Mesenchymal stem cell (in vitro differentiated cells and primary cell): ENCODE data around the gene ST8SIA5.

Experiments
- DNase-seq: peaks from one replicate; pipeline ENCODE4 v3.0.0-alpha.2; 2013
- H2AFZ ChIP-seq: one replicate; pipeline ENCODE4 v1.6.1; 2013; ENCODE audit warnings: low read depth, mild to moderate bottlenecking, control low read depth, inconsistent platforms, low read length, moderate library complexity
- H2AK5ac ChIP-seq: 2 replicates; pipeline ENCODE4 v1.6.1; 2013; ENCODE audit warnings: low read length, moderate library complexity, mild to moderate bottlenecking, inconsistent platforms; ENCODE audit not compliant: severe bottlenecking
- H2BK120ac ChIP-seq: one replicate; pipeline ENCODE4 v1.6.1; 2013; ENCODE audit warnings: low read depth, mild to moderate bottlenecking, inconsistent platforms, low read length, moderate library complexity
- H2BK12ac ChIP-seq, 2 experiments: one replicate each; pipeline ENCODE4 v1.6.1; 2013; ENCODE audit warnings: inconsistent platforms in 2 of 2, low read length in 2 of 2, mild to moderate bottlenecking in 2 of 2, moderate library complexity in 2 of 2, control low read depth in 1 of 2
- H2BK15ac ChIP-seq: one replicate; pipeline ENCODE4 v1.6.1; 2013; ENCODE audit warnings: mild to moderate bottlenecking, low read depth, inconsistent platforms; ENCODE audit not compliant: poor library complexity, severe bottlenecking
- H2BK5ac ChIP-seq: 2 replicates; pipeline ENCODE4 v1.6.1; 2013; ENCODE audit warnings: low read depth, mild to moderate bottlenecking, low read length, control low read depth, inconsistent platforms; ENCODE audit not compliant: poor library complexity, severe bottlenecking
- H3K14ac ChIP-seq, 2 experiments: one replicate each; pipeline ENCODE4 v1.6.1; 2013; ENCODE audit warnings: inconsistent platforms in 2 of 2, low read length in 2 of 2, control low read depth in 1 of 2, mild to moderate bottlenecking in 1 of 2, moderate library complexity in 1 of 2
- H3K18ac ChIP-seq, 2 experiments: one replicate each; pipeline ENCODE4 v1.6.1; 2013; ENCODE audit warnings: inconsistent platforms in 2 of 2, low read length in 2 of 2, control low read depth in 1 of 2, low read depth in 1 of 2, mild to moderate bottlenecking in 1 of 2
- H3K23ac ChIP-seq, 2 experiments: one replicate each; pipeline ENCODE4 v1.6.1; 2013; ENCODE audit warnings: inconsistent platforms in 2 of 2, low read length in 2 of 2, mild to moderate bottlenecking in 2 of 2, moderate library complexity in 2 of 2, control low read depth in 1 of 2
- H3K27ac ChIP-seq: 2 replicates; pipeline ENCODE4 v1.5.1; 2013; ENCODE audit warnings: mild to moderate bottlenecking, moderate library complexity, low read length, control low read depth, inconsistent platforms; ENCODE audit not compliant: poor library complexity, severe bottlenecking
- H3K27me3 ChIP-seq, 2 experiments: 2 replicates each; pipeline versions ENCODE4 v1.6.1 to v1.7.0; 2013; ENCODE audit warnings: low read length in 2 of 2, mild to moderate bottlenecking in 2 of 2, moderate library complexity in 2 of 2, control low read depth in 1 of 2, inconsistent platforms in 1 of 2; ENCODE audit not compliant: control insufficient read depth in 1 of 2, insufficient read depth in 1 of 2
- H3K36me3 ChIP-seq, 2 experiments: 2 replicates each; pipeline versions ENCODE4 v1.6.1 to v1.7.0; 2013; ENCODE audit warnings: low read length in 2 of 2, control low read depth in 1 of 2, inconsistent platforms in 1 of 2, low read depth in 1 of 2, mild to moderate bottlenecking in 1 of 2; ENCODE audit not compliant: insufficient read depth in 2 of 2, control insufficient read depth in 1 of 2
- H3K4ac ChIP-seq, 2 experiments: one replicate each; pipeline ENCODE4 v1.6.1; 2013; ENCODE audit warnings: inconsistent platforms in 2 of 2, low read length in 2 of 2, mild to moderate bottlenecking in 2 of 2, moderate library complexity in 2 of 2, control low read depth in 1 of 2, low read depth in 1 of 2
- H3K4me1 ChIP-seq: 2 replicates; pipeline ENCODE4 v1.6.1; 2013; ENCODE audit warnings: low read depth, low read length, control low read depth; ENCODE audit not compliant: control insufficient read depth, insufficient read depth
- H3K4me2 ChIP-seq: 2 replicates; pipeline ENCODE4 v1.6.1; 2013; ENCODE audit warnings: low read length, mild to moderate bottlenecking, inconsistent platforms; ENCODE audit not compliant: poor library complexity, severe bottlenecking
- H3K4me3 ChIP-seq, 2 experiments: 2 replicates each; pipeline versions ENCODE4 v1.5.1 to v1.7.0; 2013; ENCODE audit warnings: low read length in 2 of 2, mild to moderate bottlenecking in 2 of 2, control low read depth in 1 of 2, low read depth in 1 of 2; ENCODE audit not compliant: insufficient read depth in 1 of 2
- H3K79me1 ChIP-seq: replicated peaks from 2 replicates; pipeline ENCODE4 v1.6.1; 2013; ENCODE audit warnings: mild to moderate bottlenecking, control low read depth, low read length, inconsistent platforms; ENCODE audit not compliant: poor library complexity, severe bottlenecking
- H3K9ac ChIP-seq: 2 replicates; pipeline ENCODE4 v1.7.0; 2013; ENCODE audit warnings: mild to moderate bottlenecking, low read length, moderate library complexity
- H3K9me3 ChIP-seq: 2 replicates; pipeline ENCODE4 v1.7.0; 2013; ENCODE audit warnings: mild to moderate bottlenecking, low read length; ENCODE audit not compliant: control insufficient read depth
- H4K8ac ChIP-seq: one replicate; pipeline ENCODE4 v1.6.1; 2013; ENCODE audit warnings: inconsistent platforms, mild to moderate bottlenecking, low read length, moderate library complexity
- H4K91ac ChIP-seq: one replicate; pipeline ENCODE4 v1.6.1; 2013; ENCODE audit warnings: mild to moderate bottlenecking, low read length, inconsistent platforms
- WGBS: methylation state at CpG from one replicate; pipeline ENCODE4 v1.1.7; 2013; ENCODE audit warnings: mixed read lengths; 5-methylcytosine and 5-hydroxymethylcytosine counted together

Gene ST8SIA5

GRCh38 chr18:46716827-46717226 lies 40.0 kb downstream of the ST8SIA5 start:
- no peak overlapping the region for H3K23ac ChIP-seq
- WGBS = 93% methylated on average over 2 of the region's 2 CpGs
- no peak overlapping the region for H2AK5ac ChIP-seq
- peak overlapping the region; percentile 81 for H4K91ac ChIP-seq
- no peak overlapping the region for H3K4me2 ChIP-seq
- H3K79me1 ChIP-seq = no peaks in the 10 kb centered on the region
- H4K8ac ChIP-seq = peak overlapping the region; percentile 41
- peak overlapping the region; percentile 96 for H2BK12ac ChIP-seq
- no peak overlapping the region for H3K4me3 ChIP-seq
- H3K4me1 ChIP-seq = peaks cover 1% of the 10 kb centered on the region
- no peak for DNase-seq
- no peaks in the 10 kb centered on the region for H3K9me3 ChIP-seq
- peak overlapping the region in 1 of 2 experiments; percentile 96 for H3K14ac ChIP-seq
- no peak overlapping the region for H2BK5ac ChIP-seq
- H2BK120ac ChIP-seq = peak overlapping the region; percentile 65
- peaks cover 15 to 16% of the 10 kb centered on the region in 2 experiments for H3K27me3 ChIP-seq
- no peak overlapping the region for H2AFZ ChIP-seq
- H3K36me3 ChIP-seq = no peaks in the 10 kb centered on the region
- H3K18ac ChIP-seq = peak overlapping the region; percentile 74 to 96
- H2BK15ac ChIP-seq = no peak overlapping the region
- H3K9ac ChIP-seq = no peak overlapping the region
- H3K27ac ChIP-seq = no peak overlapping the region
- H3K4ac ChIP-seq = peak overlapping the region; percentile 12 to 98

- H2BK12ac ChIP-seq = peak overlapping the region; percentile 53 to 96
- no peak overlapping the region for H2AK5ac ChIP-seq
- WGBS = 92% methylated on average over 3 of the region's 5 CpGs
- peak overlapping the region; percentile 4 to 98 for H3K4ac ChIP-seq
- no peaks in the 10 kb centered on the region for H3K9me3 ChIP-seq
- H3K14ac ChIP-seq = no peak overlapping the region
- peak overlapping the region; percentile 18 for H2BK15ac ChIP-seq
- no peak overlapping the region for H3K9ac ChIP-seq
- peaks cover 14 to 21% of the 10 kb centered on the region in 2 experiments for H3K27me3 ChIP-seq
- peak overlapping the region; percentile 65 for H2BK120ac ChIP-seq
- H3K4me2 ChIP-seq = no peak overlapping the region
- peak overlapping the region in 1 of 2 experiments; percentile 16 for H3K23ac ChIP-seq
- peak overlapping the region; percentile 28 for H4K8ac ChIP-seq
- H2AFZ ChIP-seq = no peak overlapping the region
- H3K4me1 ChIP-seq = peaks cover 1% of the 10 kb centered on the region
- H3K79me1 ChIP-seq = no peaks in the 10 kb centered on the region
- no peaks in the 10 kb centered on the region for H3K36me3 ChIP-seq
- H3K27ac ChIP-seq = no peak overlapping the region
- H3K4me3 ChIP-seq = no peak overlapping the region
- no peak for DNase-seq
- H4K91ac ChIP-seq = peak overlapping the region; percentile 81
- peak overlapping the region; percentile 74 for H3K18ac ChIP-seq
- H2BK5ac ChIP-seq = no peak overlapping the region
Observed at GRCh38 chr18:46716336-46716735, 40.5 kb downstream of the ST8SIA5 start.

GRCh38 chr18:46715062-46715461 lies 41.8 kb downstream of the ST8SIA5 start:
- peaks cover 1% of the 10 kb centered on the region for H3K4me1 ChIP-seq
- H4K8ac ChIP-seq = no peak overlapping the region
- peak overlapping the region; percentile 30 for H2AFZ ChIP-seq
- peak overlapping the region in 1 of 2 experiments; percentile 89 for H3K14ac ChIP-seq
- H2BK15ac ChIP-seq = no peak overlapping the region
- no peak overlapping the region for H3K27ac ChIP-seq
- H3K27me3 ChIP-seq = peaks cover 14 to 21% of the 10 kb centered on the region in 2 experiments
- no peaks in the 10 kb centered on the region for H3K9me3 ChIP-seq
- no peak overlapping the region for H2BK120ac ChIP-seq
- H4K91ac ChIP-seq = no peak overlapping the region
- H3K23ac ChIP-seq = peak overlapping the region in 1 of 2 experiments; percentile 37
- H2AK5ac ChIP-seq = no peak overlapping the region
- H2BK12ac ChIP-seq = peak overlapping the region; percentile 44 to 61
- H3K36me3 ChIP-seq = no peaks in the 10 kb centered on the region
- H3K18ac ChIP-seq = peak overlapping the region in 1 of 2 experiments; percentile 61
- no peak overlapping the region for H3K4me2 ChIP-seq
- H3K79me1 ChIP-seq = no peaks in the 10 kb centered on the region
- no peak overlapping the region for H3K9ac ChIP-seq
- 56% methylated on average over 5 of the region's 5 CpGs for WGBS
- peak overlapping the region in 1 of 2 experiments; percentile 38 for H3K4ac ChIP-seq
- H3K4me3 ChIP-seq = no peak overlapping the region
- no peak for DNase-seq
- no peak overlapping the region for H2BK5ac ChIP-seq

GRCh38 chr18:46712406-46712805 lies 44.4 kb downstream of the ST8SIA5 start:
- Histone ChIP-seq H3K79me1 (no peaks in the 10 kb centered on the region), H4K91ac (peak overlapping the region; percentile 87), H4K8ac (peak overlapping the region; percentile 95), H3K18ac (peak overlapping the region; percentile 72 to 94), H2BK12ac (peak overlapping the region in 1 of 2 experiments; percentile 95), H3K4me2 (no peak overlapping the region), H3K4me3 (no peak overlapping the region), H3K27me3 (peaks cover 14 to 21% of the 10 kb centered on the region in 2 experiments), H2BK15ac (peak overlapping the region; percentile 67), H3K4me1 (no peaks in the 10 kb centered on the region), H2AFZ (no peak overlapping the region), H3K36me3 (no peaks in the 10 kb centered on the region), H3K9ac (no peak overlapping the region), H3K23ac (no peak overlapping the region), H3K14ac (no peak overlapping the region), H2AK5ac (no peak overlapping the region), H3K4ac (peak overlapping the region in 1 of 2 experiments; percentile 75), H3K9me3 (no peaks in the 10 kb centered on the region), H3K27ac (no peak overlapping the region), H2BK5ac (no peak overlapping the region), H2BK120ac (peak overlapping the region; percentile 49)
- DNase-seq = peak; percentile 90
- WGBS = 18% methylated on average over 5 of the region's 5 CpGs
